ENCODE results near the gene PRKCE.
"Not testable (repeated sequence)": the region's sequence is repeated elsewhere in the genome, so short reads cannot be mapped to it uniquely, and the experiment has no call there.

GRCh38 chr2:45890371-45890646, 238.8 kb downstream of the PRKCE start:
- TF ChIP-seq CTCF, POLR2A (IDR thresholded peaks at IDR 0.05): not testable (repeated sequence)
